ENCODE data around the gene ISG15.

DNA sequence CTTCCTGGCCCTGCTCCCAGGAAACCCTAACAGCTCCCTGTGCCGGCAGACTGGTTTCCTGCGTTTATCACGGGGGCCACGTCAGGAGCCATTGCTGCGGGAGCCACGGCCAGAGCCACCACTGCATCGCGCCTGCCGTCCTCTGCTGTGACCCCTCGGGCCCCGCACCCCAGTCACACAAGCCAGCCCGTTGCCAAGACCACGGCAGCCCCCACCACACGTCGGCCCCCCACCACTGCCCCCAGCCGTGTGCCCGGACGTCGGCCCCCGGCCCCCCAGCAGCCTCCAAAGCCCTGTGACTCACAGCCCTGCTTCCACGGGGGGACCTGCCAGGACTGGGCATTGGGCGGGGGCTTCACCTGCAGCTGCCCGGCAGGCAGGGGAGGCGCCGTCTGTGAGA lies 34.7 kb downstream of the ISG15 start:
- TF ChIP-seq ZNF274 (IDR thresholded peaks at IDR 0.05; ENCODE audit: low read depth, low read length), result no peak
- TF ChIP-seq YY1 (IDR thresholded peaks at IDR 0.05; ENCODE audit: insufficient read depth, insufficient read length), result no peak
